ENCODE results near the gene BICDL1. TPM values are rescaled to one million over a fixed set of nuclear protein-coding genes. Genes with fewer than 3 reads are reported as not detected.

The BICDL1 gene
- total RNA-seq, 1 donor from 2014 or later: 56.4 TPM

- H3K4me1 Mint-ChIP-seq (ENCODE audit: low read depth, unreplicated experiment): peaks cover 4% of the 10 kb centered on the region
- no peaks in the 10 kb centered on the region for H3K27me3 Mint-ChIP-seq (ENCODE audit: unreplicated experiment)
- no peak overlapping the region for H3K4me3 Mint-ChIP-seq (ENCODE audit: unreplicated experiment)
- H3K27ac Mint-ChIP-seq (ENCODE audit: unreplicated experiment): no peak overlapping the region
- TF ChIP-seq, protein P1, sequence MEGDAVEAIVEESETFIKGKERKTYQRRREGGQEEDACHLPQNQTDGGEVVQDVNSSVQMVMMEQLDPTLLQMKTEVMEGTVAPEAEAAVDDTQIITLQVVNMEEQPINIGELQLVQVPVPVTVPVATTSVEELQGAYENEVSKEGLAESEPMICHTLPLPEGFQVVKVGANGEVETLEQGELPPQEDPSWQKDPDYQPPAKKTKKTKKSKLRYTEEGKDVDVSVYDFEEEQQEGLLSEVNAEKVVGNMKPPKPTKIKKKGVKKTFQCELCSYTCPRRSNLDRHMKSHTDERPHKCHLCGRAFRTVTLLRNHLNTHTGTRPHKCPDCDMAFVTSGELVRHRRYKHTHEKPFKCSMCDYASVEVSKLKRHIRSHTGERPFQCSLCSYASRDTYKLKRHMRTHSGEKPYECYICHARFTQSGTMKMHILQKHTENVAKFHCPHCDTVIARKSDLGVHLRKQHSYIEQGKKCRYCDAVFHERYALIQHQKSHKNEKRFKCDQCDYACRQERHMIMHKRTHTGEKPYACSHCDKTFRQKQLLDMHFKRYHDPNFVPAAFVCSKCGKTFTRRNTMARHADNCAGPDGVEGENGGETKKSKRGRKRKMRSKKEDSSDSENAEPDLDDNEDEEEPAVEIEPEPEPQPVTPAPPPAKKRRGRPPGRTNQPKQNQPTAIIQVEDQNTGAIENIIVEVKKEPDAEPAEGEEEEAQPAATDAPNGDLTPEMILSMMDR (IDR thresholded peaks at IDR 0.05; ENCODE audit: partially characterized antibody, unreplicated experiment): no peak
- DNase-seq: no peak
- no peaks in the 10 kb centered on the region for H3K9me3 Mint-ChIP-seq (ENCODE audit: unreplicated experiment)
- H3K36me3 Mint-ChIP-seq (ENCODE audit: unreplicated experiment): no peaks in the 10 kb centered on the region
These were observed 75.3 kb downstream of the BICDL1 start for GRCh38 chr12:120064054-120064940.

GRCh38 chr12:120065472-120065871 is 76.4 kb downstream of the BICDL1 start:
- peaks cover 2% of the 10 kb centered on the region for H3K4me1 Mint-ChIP-seq (ENCODE audit: low read depth, unreplicated experiment)
- no peak for DNase-seq
- H3K9me3 Mint-ChIP-seq (ENCODE audit: unreplicated experiment): no peaks in the 10 kb centered on the region
- H3K27ac Mint-ChIP-seq (ENCODE audit: unreplicated experiment): no peak overlapping the region
- no peaks in the 10 kb centered on the region for H3K27me3 Mint-ChIP-seq (ENCODE audit: unreplicated experiment)
- H3K36me3 Mint-ChIP-seq (ENCODE audit: unreplicated experiment): no peaks in the 10 kb centered on the region
- no peak overlapping the region for H3K4me3 Mint-ChIP-seq (ENCODE audit: unreplicated experiment)
- TF ChIP-seq, protein P1 (IDR thresholded peaks at IDR 0.05; ENCODE audit: partially characterized antibody, unreplicated experiment): no peak

DNA sequence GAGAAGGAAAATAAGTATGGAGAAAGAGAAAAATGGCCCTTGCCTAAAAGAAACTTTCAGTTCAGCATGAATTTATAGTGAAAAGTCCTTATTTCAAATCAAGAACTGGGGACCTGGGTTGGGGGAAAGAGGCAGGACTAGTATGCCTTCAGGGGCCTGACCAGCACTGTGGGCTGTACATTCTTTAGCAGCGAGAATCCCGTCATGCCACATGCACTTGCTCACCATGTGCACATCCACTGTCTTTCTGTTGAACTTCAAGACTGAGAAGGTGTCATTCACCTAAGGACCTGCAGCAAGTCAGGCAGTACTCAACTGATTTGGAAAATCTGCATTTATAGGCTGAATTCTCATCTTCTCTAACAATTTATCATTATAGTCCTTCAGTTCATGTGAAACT is 77.3 kb downstream of the BICDL1 start:
- TF ChIP-seq, protein P1 (IDR thresholded peaks at IDR 0.05; ENCODE audit: partially characterized antibody, unreplicated experiment): no peak
- Mint-ChIP-seq H3K4me3 (ENCODE audit: unreplicated experiment) (no peak overlapping the region), H3K27me3 (ENCODE audit: unreplicated experiment) (no peaks in the 10 kb centered on the region), H3K4me1 (ENCODE audit: low read depth, unreplicated experiment) (no peaks in the 10 kb centered on the region), H3K36me3 (ENCODE audit: unreplicated experiment) (no peaks in the 10 kb centered on the region), H3K9me3 (ENCODE audit: unreplicated experiment) (no peaks in the 10 kb centered on the region), H3K27ac (ENCODE audit: unreplicated experiment) (no peak overlapping the region)
- no peak for DNase-seq

GRCh38 chr12:120067084-120067869 is 78.2 kb downstream of the BICDL1 start:
- TF ChIP-seq, protein P1 (IDR thresholded peaks at IDR 0.05; ENCODE audit: partially characterized antibody, unreplicated experiment): no peak
- DNase-seq: no peak
- Mint-ChIP-seq H3K4me1 (ENCODE audit: low read depth, unreplicated experiment) (no peaks in the 10 kb centered on the region), H3K4me3 (ENCODE audit: unreplicated experiment) (no peak overlapping the region), H3K36me3 (ENCODE audit: unreplicated experiment) (no peaks in the 10 kb centered on the region), H3K9me3 (ENCODE audit: unreplicated experiment) (no peaks in the 10 kb centered on the region), H3K27ac (ENCODE audit: unreplicated experiment) (no peak overlapping the region), H3K27me3 (ENCODE audit: unreplicated experiment) (no peaks in the 10 kb centered on the region)

Measured in glutamatergic neuron (in vitro differentiated cells).